ENCODE measurements around the gene ALAS2.
A peak's percentile ranks its signal among the peaks of the same experiment; 100 is the strongest.
"Not testable (repeated sequence)": the region's sequence is repeated elsewhere in the genome, so short reads cannot be mapped to it uniquely, and the experiment has no call there.

Gene ALAS2

DNA sequence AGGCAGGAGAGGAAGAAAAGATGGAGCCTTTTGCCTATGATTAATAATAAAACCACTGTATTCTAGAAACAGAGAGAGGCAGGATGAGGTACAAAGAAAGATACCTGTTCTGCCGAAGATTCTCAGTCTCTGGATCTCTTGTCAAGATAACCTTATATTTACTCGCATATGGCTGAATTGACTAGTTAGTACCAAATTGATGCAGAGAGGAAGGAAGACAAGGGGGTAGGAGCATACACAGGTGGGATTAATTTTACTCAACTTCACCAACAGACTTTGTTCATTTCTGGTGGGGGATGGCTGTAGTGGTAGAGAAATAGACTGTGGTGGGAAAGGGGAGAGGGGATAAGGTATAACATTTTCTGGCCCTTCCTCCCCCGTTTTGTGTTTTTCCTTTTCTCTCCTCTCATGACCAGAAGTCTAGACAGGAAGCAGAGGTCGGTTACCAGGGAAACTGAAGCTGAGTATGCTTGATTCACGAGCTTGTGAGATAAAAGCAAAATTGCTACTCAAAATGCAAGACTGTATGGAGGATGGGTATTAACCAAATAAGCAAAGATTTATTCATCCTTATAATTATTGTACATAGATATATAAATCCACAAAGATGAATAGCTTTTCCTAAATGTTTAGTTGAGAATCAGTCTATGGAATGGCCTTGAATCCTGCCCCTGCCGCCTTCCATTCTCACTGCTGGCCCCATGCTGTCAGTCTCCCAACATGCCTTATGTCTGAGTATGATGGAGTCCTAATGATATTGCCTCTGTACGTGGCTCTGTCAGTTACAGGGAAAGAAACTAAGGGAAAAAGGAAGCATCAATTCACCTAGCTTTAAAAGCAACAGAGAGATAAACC is 26.3 kb upstream of the ALAS2 start:
- peak; percentile 9 to 60 (median 41) for DNase-seq
- Histone ChIP-seq H3K9me3 (ENCODE audit: control extremely low read depth in 1 of 5, control insufficient read depth in 4 of 5, insufficient read depth in 2 of 5, low read depth in 1 of 5, low read length in 4 of 5) (peaks cover 0 to 4% (median 0%) of the 10 kb centered on the region in 5 experiments), H3K36me3 (ENCODE audit: control insufficient read depth in 4 of 4, insufficient read depth in 4 of 4, low read length in 3 of 4) (no peaks in the 10 kb centered on the region), H3K4me3 (ENCODE audit: control insufficient read depth in 1 of 7, extremely low read depth in 1 of 7, insufficient read depth in 4 of 7, low read depth in 2 of 7, low read length in 6 of 7) (peak overlapping the region in 1 of 7 experiments; percentile 43), H3K27ac (ENCODE audit: insufficient read depth in 1 of 2, low read depth in 1 of 2, low read length in 2 of 2, poor library complexity in 1 of 2, severe bottlenecking in 2 of 2) (no peak overlapping the region), H3K27me3 (replicated peaks in 2 of 5; ENCODE audit: control insufficient read depth in 4 of 5, insufficient read depth in 5 of 5, low read length in 4 of 5) (no peaks in the 10 kb centered on the region), H3K4me1 (ENCODE audit: control extremely low read depth in 1 of 4, control insufficient read depth in 4 of 4, insufficient read depth in 4 of 4, low read length in 3 of 4) (peaks cover 0 to 11% (median 4%) of the 10 kb centered on the region in 4 experiments)
- ChIA-PET POLR2A (interaction anchor here (0.9 kb wide), 1 partner anchor 57 kb away, joined by 4 read pairs; the partner anchor contains the start of gene APEX2), CTCF (interaction anchor here (0.9 to 1.4 kb wide), 8 partner anchors 45 to 417 kb away, joined by 3 to 7 read pairs (median 4); partner anchors contain the start of gene APEX2)
- no CpG with 5 or more reads among the region's 7 CpGs for WGBS (ENCODE audit: insufficient coverage)

DNA sequence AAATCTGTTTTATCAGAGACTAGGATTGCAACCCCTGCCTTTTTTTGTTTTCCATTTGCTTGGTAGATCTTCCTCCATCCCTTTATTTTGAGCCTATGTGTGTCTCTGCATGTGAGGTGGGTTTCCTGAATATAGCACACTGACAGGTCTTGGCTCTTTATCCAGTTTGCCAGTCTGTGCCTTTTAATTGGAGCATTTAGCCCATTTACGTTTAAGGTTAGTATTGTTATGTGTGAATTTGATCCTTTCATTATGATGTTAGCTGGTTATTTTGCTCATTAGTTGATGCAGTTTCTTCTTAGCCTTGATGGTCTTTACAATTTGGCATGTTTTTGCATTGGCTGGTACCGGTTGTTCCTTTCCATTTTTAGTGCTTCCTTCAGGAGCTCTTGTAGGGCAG is 19.8 kb upstream of the ALAS2 start:
- H3K4me1 ChIP-seq (ENCODE audit: control extremely low read depth in 1 of 4, control insufficient read depth in 4 of 4, insufficient read depth in 4 of 4, low read length in 3 of 4); H3K27me3 ChIP-seq (replicated peaks in 2 of 5; ENCODE audit: control insufficient read depth in 4 of 5, insufficient read depth in 5 of 5, low read length in 4 of 5); H3K4me3 ChIP-seq (ENCODE audit: control insufficient read depth in 1 of 7, extremely low read depth in 1 of 7, insufficient read depth in 4 of 7, low read depth in 2 of 7, low read length in 6 of 7); H3K36me3 ChIP-seq (ENCODE audit: control insufficient read depth in 4 of 4, insufficient read depth in 4 of 4, low read length in 3 of 4); H3K9me3 ChIP-seq (ENCODE audit: control extremely low read depth in 1 of 5, control insufficient read depth in 4 of 5, insufficient read depth in 2 of 5, low read depth in 1 of 5, low read length in 4 of 5); CTCF ChIA-PET; POLR2A ChIA-PET; DNase-seq; H3K27ac ChIP-seq (ENCODE audit: insufficient read depth in 1 of 2, low read depth in 1 of 2, low read length in 2 of 2, poor library complexity in 1 of 2, severe bottlenecking in 2 of 2): not testable (repeated sequence)
- WGBS (ENCODE audit: insufficient coverage), result 67% methylated on average over 1 of the region's 2 CpGs

DNA sequence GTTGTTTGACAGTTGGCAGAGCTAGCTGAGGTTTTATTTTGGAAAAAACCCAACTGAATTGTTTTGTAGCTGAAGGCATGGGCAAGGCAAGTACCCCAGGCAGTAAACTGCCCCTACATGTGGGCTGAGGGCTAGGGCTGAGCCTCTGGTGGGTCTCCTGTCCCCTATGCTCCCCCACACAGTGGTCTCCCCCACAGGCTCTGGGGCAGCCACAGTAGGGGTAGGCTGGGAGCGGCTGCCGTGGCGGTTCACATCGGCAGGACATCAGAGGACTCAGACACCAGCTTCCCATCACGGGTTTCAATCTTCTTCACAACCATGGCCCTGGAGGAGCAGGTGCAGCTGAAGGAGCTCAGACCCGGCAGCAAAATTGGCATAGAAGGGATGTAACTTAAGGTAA is 10.7 kb upstream of the ALAS2 start:
- Histone ChIP-seq H3K36me3 (ENCODE audit: control insufficient read depth in 4 of 4, insufficient read depth in 4 of 4, low read length in 3 of 4) (no peaks in the 10 kb centered on the region), H3K9me3 (ENCODE audit: control extremely low read depth in 1 of 5, control insufficient read depth in 4 of 5, insufficient read depth in 2 of 5, low read depth in 1 of 5, low read length in 4 of 5) (no peaks in the 10 kb centered on the region), H3K27me3 (replicated peaks in 2 of 5; ENCODE audit: control insufficient read depth in 4 of 5, insufficient read depth in 5 of 5, low read length in 4 of 5) (no peaks in the 10 kb centered on the region), H3K27ac (ENCODE audit: insufficient read depth in 1 of 2, low read depth in 1 of 2, low read length in 2 of 2, poor library complexity in 1 of 2, severe bottlenecking in 2 of 2) (no peak overlapping the region), H3K4me3 (ENCODE audit: control insufficient read depth in 1 of 7, extremely low read depth in 1 of 7, insufficient read depth in 4 of 7, low read depth in 2 of 7, low read length in 6 of 7) (no peak overlapping the region), H3K4me1 (ENCODE audit: control extremely low read depth in 1 of 4, control insufficient read depth in 4 of 4, insufficient read depth in 4 of 4, low read length in 3 of 4) (no peaks in the 10 kb centered on the region)
- 100% methylated on average over 3 of the region's 6 CpGs for WGBS (ENCODE audit: insufficient coverage)
- DNase-seq, result no peak
- CTCF ChIA-PET, result interaction anchor here (0.5 kb wide), 1 partner anchor 93 kb away, joined by 3 read pairs; no protein-coding TSS in a partner anchor
- POLR2A ChIA-PET, result no interaction called here

DNA sequence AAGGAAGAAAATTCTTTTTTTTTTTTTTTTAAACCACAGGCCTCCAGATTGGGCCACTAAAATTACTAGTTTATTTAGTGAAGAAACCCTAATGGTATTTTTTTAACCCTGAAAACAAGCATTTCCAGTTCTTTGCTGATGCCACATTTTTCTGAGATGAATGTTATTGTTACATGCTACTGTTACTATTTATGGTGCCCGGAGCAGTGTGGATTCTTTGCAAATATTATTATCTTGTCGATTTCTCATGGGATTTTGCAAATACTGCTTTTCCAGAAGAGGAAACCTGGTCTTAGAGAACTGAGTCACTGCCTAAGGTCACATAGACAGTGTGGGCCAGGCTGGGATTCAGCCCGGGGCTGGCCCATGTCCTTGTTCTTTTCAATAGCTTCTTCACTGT is 8.7 kb upstream of the ALAS2 start:
- ChIA-PET POLR2A (no interaction called here), CTCF (no interaction called here)
- H3K36me3 ChIP-seq (ENCODE audit: control insufficient read depth in 4 of 4, insufficient read depth in 4 of 4, low read length in 3 of 4), result no peaks in the 10 kb centered on the region
- WGBS (ENCODE audit: insufficient coverage), result 86% methylated on average over 1 of the region's 3 CpGs
- H3K9me3 ChIP-seq (ENCODE audit: control extremely low read depth in 1 of 5, control insufficient read depth in 4 of 5, insufficient read depth in 2 of 5, low read depth in 1 of 5, low read length in 4 of 5), result no peaks in the 10 kb centered on the region
- H3K4me3 ChIP-seq (ENCODE audit: control insufficient read depth in 1 of 7, extremely low read depth in 1 of 7, insufficient read depth in 4 of 7, low read depth in 2 of 7, low read length in 6 of 7), result no peak overlapping the region
- H3K27me3 ChIP-seq (replicated peaks in 2 of 5; ENCODE audit: control insufficient read depth in 4 of 5, insufficient read depth in 5 of 5, low read length in 4 of 5), result no peaks in the 10 kb centered on the region
- no peak overlapping the region for H3K27ac ChIP-seq (ENCODE audit: insufficient read depth in 1 of 2, low read depth in 1 of 2, low read length in 2 of 2, poor library complexity in 1 of 2, severe bottlenecking in 2 of 2)
- no peak for DNase-seq
- H3K4me1 ChIP-seq (ENCODE audit: control extremely low read depth in 1 of 4, control insufficient read depth in 4 of 4, insufficient read depth in 4 of 4, low read length in 3 of 4), result no peaks in the 10 kb centered on the region

DNA sequence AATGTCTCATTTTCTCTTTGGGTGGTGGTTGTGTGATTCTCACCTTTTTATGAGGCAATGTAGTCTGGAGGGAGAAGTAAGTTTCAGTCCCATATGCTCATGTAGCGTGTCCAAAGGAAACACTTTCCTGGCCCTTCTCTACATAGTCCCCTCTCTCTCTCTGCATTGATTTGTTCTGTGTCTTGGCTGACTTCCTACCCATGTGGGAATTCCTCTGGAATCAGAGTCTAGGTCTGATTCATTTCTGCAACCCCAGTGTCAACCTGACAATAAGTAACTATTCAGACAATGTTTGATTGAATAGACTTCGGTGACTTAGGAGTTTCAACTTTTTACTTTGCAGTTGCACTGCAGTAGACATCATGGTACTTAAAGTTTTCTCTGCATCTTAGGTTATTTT is 2.7 kb upstream of the ALAS2 start:
- no peak for DNase-seq
- no peaks in the 10 kb centered on the region for H3K4me1 ChIP-seq (ENCODE audit: control extremely low read depth in 1 of 4, control insufficient read depth in 4 of 4, insufficient read depth in 4 of 4, low read length in 3 of 4)
- H3K27me3 ChIP-seq (replicated peaks in 2 of 5; ENCODE audit: control insufficient read depth in 4 of 5, insufficient read depth in 5 of 5, low read length in 4 of 5), result no peaks in the 10 kb centered on the region
- H3K36me3 ChIP-seq (ENCODE audit: control insufficient read depth in 4 of 4, insufficient read depth in 4 of 4, low read length in 3 of 4), result no peaks in the 10 kb centered on the region
- no peak overlapping the region for H3K4me3 ChIP-seq (ENCODE audit: control insufficient read depth in 1 of 7, extremely low read depth in 1 of 7, insufficient read depth in 4 of 7, low read depth in 2 of 7, low read length in 6 of 7)
- 100% methylated on average over 1 of the region's 2 CpGs for WGBS (ENCODE audit: insufficient coverage)
- no peak overlapping the region for H3K27ac ChIP-seq (ENCODE audit: insufficient read depth in 1 of 2, low read depth in 1 of 2, low read length in 2 of 2, poor library complexity in 1 of 2, severe bottlenecking in 2 of 2)
- CTCF ChIA-PET, result no interaction called here
- H3K9me3 ChIP-seq (ENCODE audit: control extremely low read depth in 1 of 5, control insufficient read depth in 4 of 5, insufficient read depth in 2 of 5, low read depth in 1 of 5, low read length in 4 of 5), result no peaks in the 10 kb centered on the region
- POLR2A ChIA-PET, result no interaction called here

DNA sequence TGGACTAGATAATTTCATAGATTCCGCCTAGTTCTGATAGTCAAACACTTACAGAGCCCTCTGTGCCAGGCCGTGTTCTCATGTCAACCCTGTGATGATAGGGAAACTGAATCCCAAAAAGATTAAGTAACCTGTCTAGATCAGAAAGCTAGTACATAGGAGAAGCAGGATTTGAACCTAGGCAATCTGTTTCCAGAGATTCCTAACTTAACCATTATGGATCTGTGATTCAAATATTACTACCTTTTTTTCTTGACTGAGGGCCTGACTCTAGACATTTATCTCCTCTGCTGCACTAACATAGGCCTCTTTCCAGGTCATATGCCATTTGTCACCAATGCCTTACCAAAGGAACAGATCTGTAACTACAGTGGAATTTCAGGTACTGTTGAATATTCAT is 1.5 kb downstream of the ALAS2 start:
- H3K4me1 ChIP-seq (ENCODE audit: control extremely low read depth in 1 of 4, control insufficient read depth in 4 of 4, insufficient read depth in 4 of 4, low read length in 3 of 4), result no peaks in the 10 kb centered on the region
- no peaks in the 10 kb centered on the region for H3K36me3 ChIP-seq (ENCODE audit: control insufficient read depth in 4 of 4, insufficient read depth in 4 of 4, low read length in 3 of 4)

DNA sequence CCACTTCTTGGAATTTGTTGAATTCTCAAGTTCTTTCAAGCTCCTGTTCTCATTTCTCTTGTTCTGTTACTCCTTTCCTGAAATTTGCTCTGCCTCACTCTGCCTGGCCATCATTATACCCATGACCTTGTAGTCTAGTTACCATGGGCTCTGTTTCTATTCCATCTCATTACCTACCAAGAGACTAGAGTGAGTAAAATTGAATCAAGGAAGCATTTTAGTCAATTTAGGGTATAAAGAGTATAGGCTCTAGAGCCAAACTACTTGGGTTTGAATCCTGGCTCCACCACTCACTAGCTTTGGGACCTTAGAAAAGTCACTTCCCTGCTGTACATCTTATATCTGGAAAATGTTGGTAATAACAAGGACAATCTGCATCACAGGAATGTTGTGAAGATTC is 2.2 kb downstream of the ALAS2 start:
- ChIA-PET POLR2A (no interaction called here), CTCF (no interaction called here)

More for the DNA sequence above, 1.5 kb downstream of the ALAS2 start:
- CTCF ChIA-PET, result no interaction called here
- WGBS (ENCODE audit: insufficient coverage), result 63% methylated on average over 2 of the region's 2 CpGs
- no peak for DNase-seq
- Histone ChIP-seq H3K27ac (ENCODE audit: insufficient read depth in 1 of 2, low read depth in 1 of 2, low read length in 2 of 2, poor library complexity in 1 of 2, severe bottlenecking in 2 of 2) (no peak overlapping the region), H3K4me3 (ENCODE audit: control insufficient read depth in 1 of 7, extremely low read depth in 1 of 7, insufficient read depth in 4 of 7, low read depth in 2 of 7, low read length in 6 of 7) (no peak overlapping the region), H3K9me3 (ENCODE audit: control extremely low read depth in 1 of 5, control insufficient read depth in 4 of 5, insufficient read depth in 2 of 5, low read depth in 1 of 5, low read length in 4 of 5) (no peaks in the 10 kb centered on the region), H3K27me3 (replicated peaks in 2 of 5; ENCODE audit: control insufficient read depth in 4 of 5, insufficient read depth in 5 of 5, low read length in 4 of 5) (peaks cover 0 to 5% (median 0%) of the 10 kb centered on the region in 5 experiments)
- POLR2A ChIA-PET, result no interaction called here

More for the DNA sequence above, 2.2 kb downstream of the ALAS2 start:
- peaks cover 0 to 5% (median 0%) of the 10 kb centered on the region in 5 experiments for H3K27me3 ChIP-seq (replicated peaks in 2 of 5; ENCODE audit: control insufficient read depth in 4 of 5, insufficient read depth in 5 of 5, low read length in 4 of 5)
- DNase-seq, result no peak
- H3K27ac ChIP-seq (ENCODE audit: insufficient read depth in 1 of 2, low read depth in 1 of 2, low read length in 2 of 2, poor library complexity in 1 of 2, severe bottlenecking in 2 of 2), result no peak overlapping the region
- H3K4me1 ChIP-seq (ENCODE audit: control extremely low read depth in 1 of 4, control insufficient read depth in 4 of 4, insufficient read depth in 4 of 4, low read length in 3 of 4), result no peaks in the 10 kb centered on the region
- no peak overlapping the region for H3K4me3 ChIP-seq (ENCODE audit: control insufficient read depth in 1 of 7, extremely low read depth in 1 of 7, insufficient read depth in 4 of 7, low read depth in 2 of 7, low read length in 6 of 7)
- H3K9me3 ChIP-seq (ENCODE audit: control extremely low read depth in 1 of 5, control insufficient read depth in 4 of 5, insufficient read depth in 2 of 5, low read depth in 1 of 5, low read length in 4 of 5), result no peaks in the 10 kb centered on the region
- H3K36me3 ChIP-seq (ENCODE audit: control insufficient read depth in 4 of 4, insufficient read depth in 4 of 4, low read length in 3 of 4), result no peaks in the 10 kb centered on the region

Measured in common myeloid progenitor, CD34-positive (primary cell).